ENCODE results near the gene PCDH19.

PCDH19 gene

DNA sequence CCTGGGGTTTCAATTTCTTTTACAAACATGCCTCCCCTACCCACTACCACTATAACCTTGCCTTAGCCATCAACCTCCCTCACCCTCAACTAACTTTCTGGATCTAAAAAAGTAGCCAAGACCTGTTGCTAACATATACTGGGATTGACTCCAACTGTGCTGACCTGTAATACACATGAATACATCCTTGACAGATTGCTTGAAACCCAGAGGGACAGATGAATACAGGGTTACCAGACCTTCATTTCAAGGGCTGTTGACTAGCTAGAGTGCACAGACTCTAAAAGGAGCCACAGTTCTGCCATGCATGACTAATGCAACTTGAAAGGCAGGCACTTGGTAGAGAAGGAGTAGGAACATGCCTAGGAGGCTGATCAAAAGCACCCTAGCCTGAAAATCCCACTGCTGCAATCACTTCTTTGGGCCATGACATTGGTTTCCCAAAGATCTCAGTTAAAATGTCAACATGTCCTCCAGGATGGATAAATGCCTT lies 121.0 kb downstream of the PCDH19 start (continued):
- TF ChIP-seq, protein P1, sequence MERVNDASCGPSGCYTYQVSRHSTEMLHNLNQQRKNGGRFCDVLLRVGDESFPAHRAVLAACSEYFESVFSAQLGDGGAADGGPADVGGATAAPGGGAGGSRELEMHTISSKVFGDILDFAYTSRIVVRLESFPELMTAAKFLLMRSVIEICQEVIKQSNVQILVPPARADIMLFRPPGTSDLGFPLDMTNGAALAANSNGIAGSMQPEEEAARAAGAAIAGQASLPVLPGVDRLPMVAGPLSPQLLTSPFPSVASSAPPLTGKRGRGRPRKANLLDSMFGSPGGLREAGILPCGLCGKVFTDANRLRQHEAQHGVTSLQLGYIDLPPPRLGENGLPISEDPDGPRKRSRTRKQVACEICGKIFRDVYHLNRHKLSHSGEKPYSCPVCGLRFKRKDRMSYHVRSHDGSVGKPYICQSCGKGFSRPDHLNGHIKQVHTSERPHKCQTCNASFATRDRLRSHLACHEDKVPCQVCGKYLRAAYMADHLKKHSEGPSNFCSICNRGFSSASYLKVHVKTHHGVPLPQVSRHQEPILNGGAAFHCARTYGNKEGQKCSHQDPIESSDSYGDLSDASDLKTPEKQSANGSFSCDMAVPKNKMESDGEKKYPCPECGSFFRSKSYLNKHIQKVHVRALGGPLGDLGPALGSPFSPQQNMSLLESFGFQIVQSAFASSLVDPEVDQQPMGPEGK (CRISPR knock-in tag; IDR thresholded peaks at IDR 0.05; ENCODE audit: borderline replicate concordance): no peak
- no peak for TF ChIP-seq RARB (CRISPR knock-in tag; IDR thresholded peaks at IDR 0.05)
- TF ChIP-seq OSR1 (CRISPR knock-in tag; IDR thresholded peaks at IDR 0.05): no peak
- TF ChIP-seq ZFP3 (CRISPR knock-in tag; IDR thresholded peaks at IDR 0.05): no peak

DNA sequence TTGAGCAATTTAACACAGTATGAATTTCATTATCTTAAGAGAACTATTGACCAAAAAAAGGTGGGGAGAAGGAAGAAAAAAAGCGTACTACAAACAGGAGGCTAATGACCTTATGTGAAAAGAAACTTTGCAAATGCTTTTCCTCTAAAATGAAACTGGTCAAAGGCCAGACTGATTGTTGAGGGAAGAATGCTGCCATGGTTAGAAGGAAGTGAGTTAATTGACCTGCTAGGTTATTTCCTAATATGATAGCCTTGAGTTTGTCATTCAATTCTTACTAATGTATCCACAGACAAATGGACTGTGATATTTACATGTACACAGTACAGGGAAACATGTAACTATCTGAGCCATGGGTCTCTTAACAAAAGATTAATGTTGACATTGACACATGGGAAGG lies 132.8 kb downstream of the PCDH19 start:
- TF ChIP-seq PPARA (CRISPR knock-in tag; IDR thresholded peaks at IDR 0.05; ENCODE audit: borderline replicate concordance): no peak
- no peak for TF ChIP-seq ZNF70 (CRISPR knock-in tag; IDR thresholded peaks at IDR 0.05)
- TF ChIP-seq, protein P2, sequence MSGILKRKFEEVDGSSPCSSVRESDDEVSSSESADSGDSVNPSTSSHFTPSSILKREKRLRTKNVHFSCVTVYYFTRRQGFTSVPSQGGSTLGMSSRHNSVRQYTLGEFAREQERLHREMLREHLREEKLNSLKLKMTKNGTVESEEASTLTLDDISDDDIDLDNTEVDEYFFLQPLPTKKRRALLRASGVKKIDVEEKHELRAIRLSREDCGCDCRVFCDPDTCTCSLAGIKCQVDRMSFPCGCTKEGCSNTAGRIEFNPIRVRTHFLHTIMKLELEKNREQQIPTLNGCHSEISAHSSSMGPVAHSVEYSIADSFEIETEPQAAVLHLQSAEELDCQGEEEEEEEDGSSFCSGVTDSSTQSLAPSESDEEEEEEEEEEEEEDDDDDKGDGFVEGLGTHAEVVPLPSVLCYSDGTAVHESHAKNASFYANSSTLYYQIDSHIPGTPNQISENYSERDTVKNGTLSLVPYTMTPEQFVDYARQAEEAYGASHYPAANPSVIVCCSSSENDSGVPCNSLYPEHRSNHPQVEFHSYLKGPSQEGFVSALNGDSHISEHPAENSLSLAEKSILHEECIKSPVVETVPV (CRISPR knock-in tag; IDR thresholded peaks at IDR 0.05): no peak
- TF ChIP-seq ZC3H10 (CRISPR knock-in tag; IDR thresholded peaks at IDR 0.05): no peak
- no peak for TF ChIP-seq CSDC2 (CRISPR knock-in tag; IDR thresholded peaks at IDR 0.05)
- TF ChIP-seq TCF4 (CRISPR knock-in tag; IDR thresholded peaks at IDR 0.05; ENCODE audit: borderline replicate concordance): no peak
- no peak for TF ChIP-seq TSHZ2 (CRISPR knock-in tag; IDR thresholded peaks at IDR 0.05)
- TF ChIP-seq RARB (CRISPR knock-in tag; IDR thresholded peaks at IDR 0.05): no peak
- ATAC-seq: no peak

GRCh38 chrX:100274916-100275315 lies 135.2 kb downstream of the PCDH19 start:
- TF ChIP-seq TOX (CRISPR knock-in tag; IDR thresholded peaks at IDR 0.05; ENCODE audit: borderline replicate concordance): no peak
- no peak for TF ChIP-seq CSDC2 (CRISPR knock-in tag; IDR thresholded peaks at IDR 0.05)
- TF ChIP-seq RARB (CRISPR knock-in tag; IDR thresholded peaks at IDR 0.05): no peak
- TF ChIP-seq BACH2 (CRISPR knock-in tag; IDR thresholded peaks at IDR 0.05; ENCODE audit: borderline replicate concordance): no peak
- TF ChIP-seq ZNF8 (CRISPR knock-in tag; IDR thresholded peaks at IDR 0.05): no peak
- no peak for ATAC-seq

GRCh38 chrX:100265179-100265578 lies 144.9 kb downstream of the PCDH19 start:
- TF ChIP-seq OSR1 (CRISPR knock-in tag; IDR thresholded peaks at IDR 0.05): no peak
- TF ChIP-seq TOX (CRISPR knock-in tag; IDR thresholded peaks at IDR 0.05; ENCODE audit: borderline replicate concordance): no peak
- TF ChIP-seq ZNF8 (CRISPR knock-in tag; IDR thresholded peaks at IDR 0.05): no peak
- no peak for TF ChIP-seq ARNTL (CRISPR knock-in tag; IDR thresholded peaks at IDR 0.05; ENCODE audit: borderline replicate concordance, low read depth)
- TF ChIP-seq BACH2 (CRISPR knock-in tag; IDR thresholded peaks at IDR 0.05; ENCODE audit: borderline replicate concordance): no peak
- TF ChIP-seq ZFP30 (CRISPR knock-in tag; IDR thresholded peaks at IDR 0.05): no peak
- no peak for TF ChIP-seq ZNF70 (CRISPR knock-in tag; IDR thresholded peaks at IDR 0.05)
- TF ChIP-seq, protein P1 (CRISPR knock-in tag; IDR thresholded peaks at IDR 0.05; ENCODE audit: borderline replicate concordance): no peak
- TF ChIP-seq ISL1 (CRISPR knock-in tag; IDR thresholded peaks at IDR 0.05): no peak
- TF ChIP-seq, protein P3, sequence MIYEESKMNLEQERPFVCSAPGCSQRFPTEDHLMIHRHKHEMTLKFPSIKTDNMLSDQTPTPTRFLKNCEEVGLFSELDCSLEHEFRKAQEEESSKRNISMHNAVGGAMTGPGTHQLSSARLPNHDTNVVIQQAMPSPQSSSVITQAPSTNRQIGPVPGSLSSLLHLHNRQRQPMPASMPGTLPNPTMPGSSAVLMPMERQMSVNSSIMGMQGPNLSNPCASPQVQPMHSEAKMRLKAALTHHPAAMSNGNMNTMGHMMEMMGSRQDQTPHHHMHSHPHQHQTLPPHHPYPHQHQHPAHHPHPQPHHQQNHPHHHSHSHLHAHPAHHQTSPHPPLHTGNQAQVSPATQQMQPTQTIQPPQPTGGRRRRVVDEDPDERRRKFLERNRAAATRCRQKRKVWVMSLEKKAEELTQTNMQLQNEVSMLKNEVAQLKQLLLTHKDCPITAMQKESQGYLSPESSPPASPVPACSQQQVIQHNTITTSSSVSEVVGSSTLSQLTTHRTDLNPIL (CRISPR knock-in tag; IDR thresholded peaks at IDR 0.05; ENCODE audit: low read depth): no peak
- no peak for TF ChIP-seq SNAI2 (CRISPR knock-in tag; IDR thresholded peaks at IDR 0.05)
- TF ChIP-seq CSDC2 (CRISPR knock-in tag; IDR thresholded peaks at IDR 0.05): no peak
- no peak for TF ChIP-seq RARB (CRISPR knock-in tag; IDR thresholded peaks at IDR 0.05)
- TF ChIP-seq ZC3H10 (CRISPR knock-in tag; IDR thresholded peaks at IDR 0.05): no peak
- no peak for TF ChIP-seq TSHZ2 (CRISPR knock-in tag; IDR thresholded peaks at IDR 0.05)
- no peak for TF ChIP-seq ZNF565 (CRISPR knock-in tag; conservative IDR thresholded peaks at IDR 0.05; ENCODE audit: low read depth)
- no peak for TF ChIP-seq TCF4 (CRISPR knock-in tag; IDR thresholded peaks at IDR 0.05; ENCODE audit: borderline replicate concordance)
- TF ChIP-seq GLIS3 (CRISPR knock-in tag; IDR thresholded peaks at IDR 0.05): no peak
- TF ChIP-seq, protein P2 (CRISPR knock-in tag; IDR thresholded peaks at IDR 0.05): no peak
- no peak for ATAC-seq
